HUES64 (cell line): ENCODE measurements around the gene CCDC82.

Experiments
- H3K27ac ChIP-seq: 2 replicates; pipeline ENCODE4 v1.7.0; 2013; ENCODE audit warnings: low read depth, low read length, inconsistent platforms
- H3K27me3 ChIP-seq: 2 replicates; pipeline ENCODE4 v1.6.1; 2013; ENCODE audit warnings: mild to moderate bottlenecking, low read length; ENCODE audit not compliant: insufficient read depth
- H3K36me3 ChIP-seq: 2 replicates; pipeline ENCODE4 v1.6.1; 2013; ENCODE audit warnings: mild to moderate bottlenecking, low read length; ENCODE audit not compliant: insufficient read depth
- H3K4me1 ChIP-seq: 2 replicates; pipeline ENCODE4 v1.6.1; 2013; ENCODE audit warnings: mild to moderate bottlenecking, low read length, moderate library complexity; ENCODE audit not compliant: insufficient read depth
- H3K4me3 ChIP-seq: 2 replicates; pipeline ENCODE4 v1.5.1; 2013; ENCODE audit warnings: mild to moderate bottlenecking, low read length, moderate library complexity
- H3K9ac ChIP-seq: 2 replicates; pipeline ENCODE4 v1.6.1; 2013; ENCODE audit warnings: mild to moderate bottlenecking, low read depth, low read length
- H3K9me3 ChIP-seq: 2 replicates; pipeline ENCODE4 v1.6.1; 2013; ENCODE audit warnings: low read depth, low read length; ENCODE audit not compliant: insufficient read depth
- WGBS: fragments of 150-250, 120-280 bp; methylation state at CpG from one replicate; pipeline ENCODE4 v1.1.7; 2013; ENCODE audit warnings: missing lambda C conversion rate; 5-methylcytosine and 5-hydroxymethylcytosine counted together

Gene CCDC82

DNA sequence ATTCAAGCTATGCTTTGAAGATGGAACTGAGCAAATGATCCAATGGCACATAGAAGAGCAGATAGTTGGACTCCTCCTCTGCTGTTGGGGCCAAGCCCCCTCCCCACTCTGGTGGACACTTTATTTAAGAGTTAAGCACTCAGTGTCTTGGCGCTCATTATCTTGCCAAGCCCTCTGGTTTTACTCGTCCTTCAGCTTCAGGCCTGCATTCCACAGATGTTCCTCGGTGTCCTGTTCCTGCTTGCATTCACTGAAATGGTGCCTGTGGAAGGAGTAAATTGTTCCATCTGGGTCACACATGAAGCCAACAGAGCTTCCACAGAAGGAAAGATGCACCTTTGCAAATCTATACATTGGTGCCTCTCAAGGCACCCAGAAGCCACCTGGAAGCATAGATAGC, 72.8 kb downstream of the CCDC82 start:
- 94% methylated on average over 3 of the region's 3 CpGs for WGBS
- no peaks in the 10 kb centered on the region for H3K27me3 ChIP-seq
- no peak overlapping the region for H3K9ac ChIP-seq
- no peaks in the 10 kb centered on the region for H3K9me3 ChIP-seq
- no peaks in the 10 kb centered on the region for H3K36me3 ChIP-seq
- H3K4me1 ChIP-seq = peaks cover 22% of the 10 kb centered on the region
- H3K27ac ChIP-seq = no peak overlapping the region
- no peak overlapping the region for H3K4me3 ChIP-seq

- H3K4me3 ChIP-seq = no peak overlapping the region
- no peaks in the 10 kb centered on the region for H3K36me3 ChIP-seq
- no peaks in the 10 kb centered on the region for H3K9me3 ChIP-seq
- 97% methylated on average over 1 of the region's 1 CpG for WGBS
- H3K9ac ChIP-seq = no peak overlapping the region
- no peak overlapping the region for H3K27ac ChIP-seq
- H3K4me1 ChIP-seq = peaks cover 22% of the 10 kb centered on the region
- no peaks in the 10 kb centered on the region for H3K27me3 ChIP-seq
Measured at GRCh38 chr11:96315476-96315875, 74.2 kb downstream of the CCDC82 start.

DNA sequence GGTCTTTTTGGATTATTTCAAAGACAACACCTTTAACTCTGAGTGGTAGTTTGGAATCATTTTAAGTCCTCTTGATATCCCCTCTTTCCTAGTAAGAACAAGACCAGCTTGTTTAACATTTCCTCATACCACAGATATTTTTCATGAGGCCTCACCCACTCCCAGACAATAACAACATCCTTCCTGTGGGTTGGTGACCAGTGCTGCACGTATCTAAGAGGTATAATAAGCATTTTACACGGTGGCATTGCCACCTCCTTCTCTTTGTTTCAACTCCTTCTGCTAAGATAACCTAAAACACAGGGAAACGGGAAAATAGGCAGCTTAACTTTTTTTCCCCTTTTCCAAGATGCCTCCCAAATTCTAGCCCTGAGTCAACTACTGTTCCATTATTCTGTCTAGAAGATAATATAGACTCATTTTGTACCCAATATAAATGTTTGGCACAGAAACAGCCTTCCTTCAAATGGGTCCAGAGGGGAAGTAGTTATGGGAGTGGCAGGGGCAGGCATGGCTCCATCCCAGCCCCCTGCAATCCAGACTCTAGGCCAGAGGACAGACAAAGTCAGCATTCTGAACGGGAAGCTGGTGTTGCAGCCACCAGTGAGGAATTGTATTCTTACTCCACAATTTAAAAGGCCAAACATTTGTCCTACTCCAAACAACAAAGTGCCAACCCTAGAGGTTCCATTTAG, 75.2 kb downstream of the CCDC82 start:
- Histone ChIP-seq H3K9ac (no peak overlapping the region), H3K4me3 (no peak overlapping the region), H3K4me1 (peaks cover 25% of the 10 kb centered on the region), H3K36me3 (no peaks in the 10 kb centered on the region), H3K27me3 (no peaks in the 10 kb centered on the region), H3K9me3 (no peaks in the 10 kb centered on the region), H3K27ac (no peak overlapping the region)
- 89% methylated on average over 4 of the region's 4 CpGs for WGBS

DNA sequence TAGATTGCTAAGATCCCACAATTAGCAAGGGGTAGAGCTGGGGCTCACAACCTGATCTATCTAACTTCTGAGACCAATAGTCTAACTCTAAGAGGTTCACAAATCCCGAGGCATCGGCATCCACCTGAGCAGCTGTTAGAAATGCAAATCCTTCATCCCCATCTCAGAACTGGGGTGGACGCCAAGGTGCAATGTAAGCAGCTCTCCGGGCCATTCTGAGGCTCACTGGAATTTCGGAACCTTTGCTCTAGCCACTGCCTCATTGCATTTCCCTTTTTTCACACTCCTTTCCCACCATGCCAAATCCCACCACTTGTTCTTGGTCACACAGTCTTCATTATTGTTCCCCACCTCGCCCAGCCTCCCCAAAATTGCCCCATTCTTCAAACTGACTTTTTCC, 76.5 kb downstream of the CCDC82 start:
- Histone ChIP-seq H3K4me1 (peaks cover 38% of the 10 kb centered on the region), H3K27me3 (no peaks in the 10 kb centered on the region), H3K9me3 (no peaks in the 10 kb centered on the region), H3K4me3 (no peak overlapping the region), H3K27ac (no peak overlapping the region), H3K36me3 (no peaks in the 10 kb centered on the region), H3K9ac (no peak overlapping the region)
- WGBS = 83% methylated on average over 6 of the region's 6 CpGs

DNA sequence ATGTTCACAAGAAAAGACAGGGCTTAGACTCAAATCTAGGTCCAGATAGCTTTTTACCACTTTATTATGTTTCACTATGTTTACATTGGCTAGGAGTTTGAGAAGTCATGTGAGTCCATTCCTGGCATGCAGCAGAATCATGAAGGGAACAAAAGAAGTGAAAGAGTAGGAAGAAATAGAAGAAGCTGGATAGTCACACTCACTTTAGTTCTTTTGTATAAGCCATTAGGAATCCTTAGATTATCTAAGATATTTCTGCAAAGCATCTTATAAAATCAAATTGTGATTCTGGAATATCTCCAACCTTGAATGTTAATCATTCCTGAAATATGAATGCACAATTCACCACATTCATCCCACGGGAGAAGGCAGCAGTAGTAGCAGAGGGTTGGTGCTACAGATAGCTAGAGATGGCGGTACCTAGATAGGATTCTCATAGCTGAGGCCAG, 78.6 kb downstream of the CCDC82 start:
- 97% methylated on average over 2 of the region's 2 CpGs for WGBS
- Histone ChIP-seq H3K9ac (no peak overlapping the region), H3K4me1 (peaks cover 45% of the 10 kb centered on the region), H3K4me3 (no peak overlapping the region), H3K9me3 (no peaks in the 10 kb centered on the region), H3K36me3 (no peaks in the 10 kb centered on the region), H3K27me3 (no peaks in the 10 kb centered on the region), H3K27ac (no peak overlapping the region)

GRCh38 chr11:96310236-96310635, 79.5 kb downstream of the CCDC82 start:
- 86% methylated on average over 1 of the region's 1 CpG for WGBS
- Histone ChIP-seq H3K4me3 (no peak overlapping the region), H3K9me3 (no peaks in the 10 kb centered on the region), H3K36me3 (no peaks in the 10 kb centered on the region), H3K9ac (no peak overlapping the region), H3K27ac (no peak overlapping the region), H3K27me3 (no peaks in the 10 kb centered on the region), H3K4me1 (peaks cover 46% of the 10 kb centered on the region)

GRCh38 chr11:96309643-96310017, 80.1 kb downstream of the CCDC82 start:
- no peaks in the 10 kb centered on the region for H3K9me3 ChIP-seq
- H3K4me1 ChIP-seq = peaks cover 46% of the 10 kb centered on the region
- H3K9ac ChIP-seq = no peak overlapping the region
- H3K36me3 ChIP-seq = no peaks in the 10 kb centered on the region
- 84% methylated on average over 5 of the region's 5 CpGs for WGBS
- H3K27me3 ChIP-seq = no peaks in the 10 kb centered on the region
- H3K4me3 ChIP-seq = no peak overlapping the region
- H3K27ac ChIP-seq = no peak overlapping the region

DNA sequence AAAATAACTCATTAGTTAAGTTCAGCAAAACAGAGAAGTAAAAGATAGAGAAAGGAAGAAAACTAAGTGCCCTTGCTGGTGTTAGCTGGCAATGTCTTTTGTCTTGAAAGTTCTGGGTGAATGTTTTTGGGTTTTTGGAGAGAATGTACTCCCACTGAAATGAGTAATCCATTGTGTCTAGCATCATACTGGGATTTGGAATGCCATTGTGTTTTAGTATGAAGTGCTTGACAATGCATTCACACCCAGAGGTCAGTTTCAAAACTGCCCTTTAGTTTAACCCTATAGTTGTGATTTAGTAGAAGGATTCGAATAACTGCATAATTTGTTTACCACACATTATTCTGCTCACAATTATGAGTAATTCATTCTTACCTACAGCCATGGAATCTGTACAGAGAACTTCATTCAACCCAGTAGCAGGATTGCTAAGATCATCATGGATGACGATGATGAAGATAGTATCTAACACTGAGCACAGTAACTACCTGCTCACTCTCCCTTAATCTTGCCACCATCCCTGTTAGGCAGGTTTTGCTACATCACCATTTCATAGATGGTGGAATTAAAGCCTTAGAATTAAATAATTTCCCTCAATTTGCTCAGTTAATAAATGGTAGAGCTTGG, 80.6 kb downstream of the CCDC82 start:
- H3K4me3 ChIP-seq = no peak overlapping the region
- H3K9me3 ChIP-seq = no peaks in the 10 kb centered on the region
- H3K27me3 ChIP-seq = no peaks in the 10 kb centered on the region
- H3K36me3 ChIP-seq = no peaks in the 10 kb centered on the region
- H3K4me1 ChIP-seq = peaks cover 46% of the 10 kb centered on the region
- H3K9ac ChIP-seq = no peak overlapping the region
- 92% methylated on average over 1 of the region's 2 CpGs for WGBS
- H3K27ac ChIP-seq = no peak overlapping the region

DNA sequence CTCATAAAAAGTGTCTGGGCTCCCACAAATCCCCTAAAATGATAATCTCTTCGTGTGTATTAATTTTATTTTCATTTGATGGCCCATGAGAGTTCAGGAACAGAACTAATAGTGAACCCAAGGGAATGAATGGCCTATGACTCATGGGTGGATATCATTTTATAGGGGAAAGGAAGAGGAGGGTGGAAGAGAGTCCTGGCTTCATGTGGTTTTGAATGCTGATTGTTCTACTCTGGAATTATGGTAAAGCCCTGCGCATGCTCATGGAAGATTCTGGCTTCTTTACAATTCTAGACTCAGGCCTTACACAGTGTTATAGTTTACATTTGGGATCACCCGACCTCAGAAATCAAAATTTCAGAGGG, 82.0 kb downstream of the CCDC82 start:
- Histone ChIP-seq H3K9me3 (no peaks in the 10 kb centered on the region), H3K27ac (peak overlapping the region; percentile 33), H3K4me1 (peaks cover 38% of the 10 kb centered on the region), H3K9ac (peak overlapping the region; percentile 7; the same call in 1 of the 2 replicates), H3K4me3 (0 out of 2 replicates have a peak overlapping the region, but pooled peaks have one; percentile 0), H3K27me3 (no peaks in the 10 kb centered on the region), H3K36me3 (no peaks in the 10 kb centered on the region)
- 52% methylated on average over 3 of the region's 3 CpGs for WGBS

- Histone ChIP-seq H3K36me3 (no peaks in the 10 kb centered on the region), H3K27ac (peak overlapping the region; percentile 33), H3K4me1 (peaks cover 37% of the 10 kb centered on the region), H3K9ac (peak overlapping the region; percentile 33; the same call in 1 of the 2 replicates), H3K27me3 (no peaks in the 10 kb centered on the region), H3K4me3 (peak overlapping the region; percentile 0; the same call in 1 of the 2 replicates), H3K9me3 (no peaks in the 10 kb centered on the region)
- WGBS = 29% methylated on average over 10 of the region's 10 CpGs
Measured at GRCh38 chr11:96306933-96307775, 82.6 kb downstream of the CCDC82 start.

GRCh38 chr11:96306600-96306932, 83.1 kb downstream of the CCDC82 start:
- Histone ChIP-seq H3K4me1 (peaks cover 37% of the 10 kb centered on the region), H3K9ac (peak overlapping the region; percentile 33; the same call in 1 of the 2 replicates), H3K4me3 (no peak overlapping the region; the same call in 1 of the 2 replicates)

More at GRCh38 chr11:96306600-96306932, 83.1 kb downstream of the CCDC82 start:
- Histone ChIP-seq H3K27me3 (no peaks in the 10 kb centered on the region), H3K27ac (no peak overlapping the region), H3K9me3 (no peaks in the 10 kb centered on the region), H3K36me3 (no peaks in the 10 kb centered on the region)
- WGBS = 64% methylated on average over 3 of the region's 3 CpGs
